Parathyroid adenoma (tissue), 2 donors: ENCODE results near the gene TM7SF2.

ENCODE experiments used
- H2AFZ ChIP-seq: fragments of 300-600 bp; sonication (generic); one replicate; pipeline ENCODE4 v1.7.0; 2017; ENCODE audit warnings: antibody characterized with exemption, mild to moderate bottlenecking
- H3K27ac ChIP-seq: fragments of 300-600 bp; sonication (generic); one replicate; pipeline ENCODE4 v1.7.0; 2017
- H3K27me3 ChIP-seq: fragments of 300-600 bp; sonication (generic); one replicate; pipeline ENCODE4 v1.7.0; 2017; ENCODE audit warnings: low read length; ENCODE audit not compliant: control insufficient read depth, insufficient read depth
- H3K36me3 ChIP-seq: fragments of 300-600 bp; sonication (generic); one replicate; pipeline ENCODE4 v1.7.0; 2017; ENCODE audit warnings: low read length; ENCODE audit not compliant: control insufficient read depth, insufficient read depth
- H3K4me1 ChIP-seq: fragments of 300-600 bp; sonication (generic); one replicate; pipeline ENCODE4 v1.7.0; 2017; ENCODE audit warnings: control low read depth
- H3K4me2 ChIP-seq: fragments of 300-600 bp; sonication (generic); one replicate; pipeline ENCODE4 v1.7.0; 2017; ENCODE audit warnings: low read length
- H3K4me3 ChIP-seq: fragments of 300-600 bp; sonication (generic); one replicate; pipeline ENCODE4 v1.7.0; 2017; ENCODE audit warnings: low read depth, low read length
- H3K79me2 ChIP-seq: fragments of 300-600 bp; sonication (generic); one replicate; pipeline ENCODE4 v1.7.0; 2017; ENCODE audit warnings: control low read depth
- H3K9ac ChIP-seq: fragments of 300-600 bp; sonication (generic); one replicate; pipeline ENCODE4 v1.7.0; 2017; ENCODE audit warnings: mild to moderate bottlenecking
- H3K9me3 ChIP-seq: fragments of 300-600 bp; sonication (generic); one replicate; pipeline ENCODE4 v1.7.0; 2017; ENCODE audit warnings: low read length; ENCODE audit not compliant: control insufficient read depth
- CTCF ChIP-seq: fragments of 300-600 bp; sonication (generic); IDR thresholded peaks from one replicate; pipeline ENCODE4 v1.7.0; 2017; ENCODE audit warnings: antibody characterized with exemption, mild to moderate bottlenecking
- donor health status: primary hyperparathyroidism.

Gene TM7SF2

DNA sequence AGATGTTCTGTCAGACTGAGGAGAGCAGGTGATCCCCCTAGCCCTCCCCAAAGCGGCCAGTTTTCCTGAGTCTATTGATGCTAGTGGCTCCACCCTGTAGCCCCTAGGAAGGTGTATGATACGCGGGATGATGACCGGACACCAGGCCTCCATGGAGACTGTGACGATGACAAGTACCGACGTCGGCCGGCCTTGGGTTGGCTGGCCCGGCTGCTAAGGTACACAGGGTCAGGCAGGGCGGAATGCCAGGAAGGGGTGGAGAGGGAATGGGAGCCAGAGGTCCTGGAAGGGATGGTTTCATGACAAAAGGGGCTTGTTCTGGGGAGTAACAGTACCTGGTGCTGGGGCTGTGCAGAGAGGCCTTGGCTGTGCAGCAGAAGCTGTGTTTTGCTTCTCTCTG, 24.5 kb upstream of the TM7SF2 start:
- H3K27ac ChIP-seq = no peak overlapping the region
- H3K36me3 ChIP-seq = no peaks in the 10 kb centered on the region
- no peak for TF ChIP-seq CTCF
- H3K4me1 ChIP-seq = peaks cover 4% of the 10 kb centered on the region
- no peaks in the 10 kb centered on the region for H3K79me2 ChIP-seq
- no peaks in the 10 kb centered on the region for H3K9me3 ChIP-seq
- no peaks in the 10 kb centered on the region for H3K27me3 ChIP-seq
- H3K9ac ChIP-seq = no peak overlapping the region
- no peak overlapping the region for H3K4me2 ChIP-seq
- no peak overlapping the region for H2AFZ ChIP-seq
- H3K4me3 ChIP-seq = no peak overlapping the region

- Histone ChIP-seq H3K9ac (no peak overlapping the region), H3K79me2 (no peaks in the 10 kb centered on the region), H3K27me3 (no peaks in the 10 kb centered on the region), H3K36me3 (no peaks in the 10 kb centered on the region), H3K27ac (no peak overlapping the region), H3K4me1 (peaks cover 4% of the 10 kb centered on the region), H3K4me2 (no peak overlapping the region), H2AFZ (no peak overlapping the region), H3K4me3 (no peak overlapping the region), H3K9me3 (no peaks in the 10 kb centered on the region)
- no peak for TF ChIP-seq CTCF
Measured at GRCh38 chr11:65087827-65088226, 23.8 kb upstream of the TM7SF2 start.

DNA sequence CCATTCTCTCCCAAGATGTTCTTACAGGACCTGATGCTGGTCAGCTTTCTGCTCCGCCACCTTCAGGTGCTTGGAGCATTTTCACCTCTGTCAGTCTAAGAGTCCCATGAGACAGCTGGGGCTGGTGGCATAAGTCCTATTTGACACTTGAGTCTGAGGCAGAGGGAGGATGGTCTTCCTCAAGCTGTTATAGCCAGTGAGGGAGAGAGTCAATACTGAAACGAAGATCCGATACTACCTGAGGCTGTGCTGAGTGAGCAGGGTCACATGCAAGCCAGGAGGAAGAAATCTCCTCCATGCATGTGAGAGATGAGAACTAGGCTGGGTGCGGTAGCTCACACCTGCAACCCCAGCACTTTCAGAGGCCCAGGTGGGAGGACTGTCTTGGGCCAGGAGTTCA, 22.1 kb upstream of the TM7SF2 start:
- H3K27me3 ChIP-seq = no peaks in the 10 kb centered on the region
- H3K36me3 ChIP-seq = no peaks in the 10 kb centered on the region
- H3K4me1 ChIP-seq = peaks cover 4% of the 10 kb centered on the region
- no peak overlapping the region for H3K9ac ChIP-seq
- no peak for TF ChIP-seq CTCF
- H2AFZ ChIP-seq = no peak overlapping the region
- H3K9me3 ChIP-seq = no peaks in the 10 kb centered on the region
- no peaks in the 10 kb centered on the region for H3K79me2 ChIP-seq
- no peak overlapping the region for H3K4me3 ChIP-seq
- no peak overlapping the region for H3K4me2 ChIP-seq
- H3K27ac ChIP-seq = no peak overlapping the region

GRCh38 chr11:65090628-65091027, 21.0 kb upstream of the TM7SF2 start:
- no peaks in the 10 kb centered on the region for H3K36me3 ChIP-seq
- no peaks in the 10 kb centered on the region for H3K79me2 ChIP-seq
- H3K27me3 ChIP-seq = no peaks in the 10 kb centered on the region
- H3K4me1 ChIP-seq = peaks cover under 1% of the 10 kb centered on the region
- no peak overlapping the region for H3K4me2 ChIP-seq
- no peak overlapping the region for H2AFZ ChIP-seq
- H3K9ac ChIP-seq = no peak overlapping the region
- no peak overlapping the region for H3K27ac ChIP-seq
- TF ChIP-seq CTCF = no peak
- H3K9me3 ChIP-seq = no peaks in the 10 kb centered on the region
- H3K4me3 ChIP-seq = no peak overlapping the region

DNA sequence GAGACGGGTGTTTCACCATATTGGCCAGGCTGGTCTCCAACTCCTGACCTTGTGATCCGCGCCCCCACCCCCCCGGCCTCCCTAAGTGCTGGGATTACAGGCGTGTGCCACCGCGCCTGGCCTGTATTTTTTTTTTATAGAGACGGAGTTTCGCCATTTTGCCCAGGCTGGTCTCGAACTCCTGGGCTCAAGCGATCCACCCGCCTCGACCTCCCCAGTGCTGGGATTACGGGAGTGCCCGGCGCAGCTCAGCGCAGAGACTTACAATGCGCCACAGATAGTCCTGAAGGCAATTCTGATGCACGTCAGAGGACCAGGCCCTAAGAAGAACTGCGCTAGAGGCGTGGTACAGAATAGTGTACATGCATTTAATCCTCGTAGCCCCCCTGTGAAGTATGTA, 16.2 kb upstream of the TM7SF2 start:
- peak overlapping the region; percentile 91 for H3K27ac ChIP-seq
- H3K4me1 ChIP-seq = peaks cover 7% of the 10 kb centered on the region
- no peaks in the 10 kb centered on the region for H3K9me3 ChIP-seq
- peak overlapping the region; percentile 33 for H3K4me2 ChIP-seq
- no peaks in the 10 kb centered on the region for H3K27me3 ChIP-seq
- no peak for TF ChIP-seq CTCF
- peak overlapping the region; percentile 99 for H2AFZ ChIP-seq
- no peaks in the 10 kb centered on the region for H3K36me3 ChIP-seq
- H3K4me3 ChIP-seq = no peak overlapping the region
- no peak overlapping the region for H3K9ac ChIP-seq
- peaks cover 12% of the 10 kb centered on the region for H3K79me2 ChIP-seq
